Dermis microvascular lymphatic vessel endothelial cell (primary cell): ENCODE results near the gene SPSB1. TPM values are rescaled to one million over a fixed set of nuclear protein-coding genes. Genes with fewer than 3 reads are reported as not detected.

Experiments used
- DNase-seq, 2 donors: peaks; one replicate each; pipeline versions ENCODE4 v3.0.0 to v3.0.0-alpha.2; 2010; ENCODE audit warnings: low read depth in 2 of 2
- total RNA-seq: library from RNA; depleted of rRNA; stranded (reverse); fragments of >200 nt; gene quantifications from 2 replicates; pipeline ENCODE4 v1.2.1, GENCODE V29; 2014

SPSB1 gene
- total RNA-seq, 1 donor from 2014 or later, result 26.4 TPM

- DNase-seq, result peak; percentile 88 to 94
These were observed 25.1 kb downstream of the SPSB1 start for GRCh38 chr1:9317591-9318417.

GRCh38 chr1:9319208-9319788, 26.6 kb downstream of the SPSB1 start:
- no peak for DNase-seq

DNA sequence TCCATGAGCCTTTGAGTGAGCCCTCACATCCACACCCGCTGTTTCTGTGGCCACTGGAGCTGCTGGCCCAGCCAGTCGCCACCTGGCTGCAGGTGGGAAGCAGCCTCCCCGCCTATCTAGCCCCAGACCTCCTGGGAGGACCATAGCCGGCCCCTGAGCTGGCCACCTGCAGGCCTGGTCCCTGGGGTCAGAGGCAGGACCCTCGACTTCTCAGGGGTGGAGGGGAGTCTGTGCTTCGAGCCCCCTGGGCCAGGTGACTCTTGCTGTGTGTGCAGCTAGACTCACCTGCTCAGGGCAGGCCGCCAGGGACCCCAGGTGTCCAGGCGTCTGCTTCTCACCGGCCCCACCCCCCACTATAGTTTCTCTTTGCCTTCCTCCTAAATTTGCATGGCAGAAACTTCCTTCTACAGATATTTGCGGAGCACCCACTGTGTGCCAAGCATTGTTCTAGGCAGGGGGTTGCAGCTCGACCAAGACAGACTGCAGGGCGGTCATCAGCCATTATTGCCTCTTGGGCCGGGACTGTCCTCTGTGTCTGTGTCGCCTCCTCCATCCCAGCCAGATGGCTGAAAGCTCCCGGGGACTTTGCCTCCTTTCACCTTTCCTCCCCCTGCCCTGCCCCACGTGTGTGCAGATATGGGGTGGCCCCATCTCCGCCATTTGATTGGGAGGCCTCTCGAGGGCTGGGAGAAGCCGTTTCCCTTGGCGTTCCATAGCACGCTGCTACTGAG, 27.3 kb downstream of the SPSB1 start:
- no peak for DNase-seq

- DNase-seq, result no peak
These were observed 28.1 kb downstream of the SPSB1 start for GRCh38 chr1:9320520-9321479.

DNA sequence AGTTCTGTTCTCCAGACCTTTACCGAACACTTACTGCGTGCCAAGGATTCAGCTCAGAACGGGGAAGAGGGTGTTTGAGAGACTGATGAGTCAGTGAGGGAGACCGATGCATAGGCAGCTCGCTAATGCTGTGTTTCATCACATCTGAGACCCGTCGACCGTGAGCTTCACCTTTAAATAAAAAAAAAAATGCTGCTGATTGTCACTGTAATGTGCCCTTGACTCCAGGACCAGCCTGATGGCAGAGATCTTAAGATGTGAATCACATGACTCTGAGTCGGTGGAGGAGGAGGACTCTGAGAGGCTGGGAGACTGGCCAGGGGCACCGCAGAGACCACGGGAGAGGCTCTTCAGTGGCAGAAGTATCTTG, 28.8 kb downstream of the SPSB1 start:
- no peak for DNase-seq

- no peak for DNase-seq
These were observed 29.4 kb downstream of the SPSB1 start for GRCh38 chr1:9321986-9322660.

DNA sequence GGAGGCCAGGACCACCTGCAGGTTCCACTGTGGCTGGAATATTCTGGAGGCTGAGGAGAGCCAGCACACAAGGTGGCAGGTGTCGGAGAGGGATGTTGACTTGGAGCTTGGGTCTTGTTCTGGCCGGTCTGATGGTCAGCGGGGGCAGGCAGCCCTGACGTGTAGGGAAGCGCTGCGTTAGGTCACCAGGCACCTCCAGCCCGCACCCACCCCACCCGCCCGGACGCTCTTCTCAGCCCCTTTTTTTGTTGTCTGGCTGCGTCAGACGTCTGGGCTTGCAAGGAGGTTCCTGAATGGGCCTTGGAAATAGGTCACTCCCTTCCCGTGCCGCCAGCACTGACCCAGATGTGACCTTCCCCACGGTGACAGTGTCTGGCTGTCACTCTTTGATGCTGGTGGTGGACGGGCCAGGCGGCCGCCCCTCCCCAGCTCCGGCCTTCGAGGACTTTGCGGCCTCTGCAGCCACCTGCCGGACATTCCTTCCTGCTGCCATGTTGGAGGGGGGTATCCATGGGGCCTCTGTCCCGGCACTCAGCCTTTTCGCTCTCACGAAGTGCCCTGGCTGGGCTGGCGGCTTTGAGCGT, 30.1 kb downstream of the SPSB1 start:
- no peak for DNase-seq

- DNase-seq, result no peak
These were observed 31.8 kb downstream of the SPSB1 start for GRCh38 chr1:9324246-9325096.

DNA sequence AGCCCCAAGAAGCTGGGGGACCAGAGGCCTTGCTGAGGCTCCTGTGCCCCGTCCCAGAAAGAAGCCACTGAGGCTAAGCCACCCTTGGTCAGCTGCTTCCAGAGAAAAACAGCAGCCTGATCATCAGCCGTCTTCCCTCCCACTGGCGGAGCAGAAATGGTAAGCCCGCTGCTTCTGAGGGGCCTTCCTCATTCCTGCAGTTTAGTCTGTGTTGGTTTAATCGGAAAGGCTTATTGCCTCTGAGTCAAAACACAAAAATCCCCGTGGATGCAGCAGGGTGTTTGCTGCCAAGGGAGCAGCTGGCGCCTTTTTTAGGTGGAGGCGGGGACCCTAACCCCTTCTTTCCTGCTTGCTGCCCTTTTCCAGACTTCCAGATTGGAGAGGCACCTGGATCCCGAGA, 33.9 kb downstream of the SPSB1 start:
- DNase-seq, result no peak

DNA sequence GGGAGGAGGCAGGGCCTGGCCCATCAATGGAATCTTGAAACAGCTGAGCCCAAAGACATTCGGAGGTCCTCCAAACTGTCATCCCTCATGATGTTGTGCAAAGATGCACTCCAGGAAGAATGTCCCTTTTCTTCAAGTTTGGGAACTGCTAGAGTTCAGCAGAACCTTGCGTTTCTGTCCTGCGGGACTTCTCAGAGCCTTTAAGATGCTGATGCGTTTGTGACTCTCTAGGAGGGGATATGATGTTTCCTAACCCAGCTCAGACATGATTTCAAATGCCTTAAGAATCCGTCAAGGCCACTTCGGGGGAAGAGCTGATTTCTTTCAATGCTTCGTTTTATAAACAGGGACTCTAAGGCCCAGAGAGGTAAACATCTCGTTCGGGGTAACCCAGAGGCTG, 35.5 kb downstream of the SPSB1 start:
- DNase-seq, result no peak

GRCh38 chr1:9328715-9329114, 36.0 kb downstream of the SPSB1 start:
- DNase-seq, result no peak

GRCh38 chr1:9331016-9331415, 38.3 kb downstream of the SPSB1 start:
- no peak for DNase-seq

DNA sequence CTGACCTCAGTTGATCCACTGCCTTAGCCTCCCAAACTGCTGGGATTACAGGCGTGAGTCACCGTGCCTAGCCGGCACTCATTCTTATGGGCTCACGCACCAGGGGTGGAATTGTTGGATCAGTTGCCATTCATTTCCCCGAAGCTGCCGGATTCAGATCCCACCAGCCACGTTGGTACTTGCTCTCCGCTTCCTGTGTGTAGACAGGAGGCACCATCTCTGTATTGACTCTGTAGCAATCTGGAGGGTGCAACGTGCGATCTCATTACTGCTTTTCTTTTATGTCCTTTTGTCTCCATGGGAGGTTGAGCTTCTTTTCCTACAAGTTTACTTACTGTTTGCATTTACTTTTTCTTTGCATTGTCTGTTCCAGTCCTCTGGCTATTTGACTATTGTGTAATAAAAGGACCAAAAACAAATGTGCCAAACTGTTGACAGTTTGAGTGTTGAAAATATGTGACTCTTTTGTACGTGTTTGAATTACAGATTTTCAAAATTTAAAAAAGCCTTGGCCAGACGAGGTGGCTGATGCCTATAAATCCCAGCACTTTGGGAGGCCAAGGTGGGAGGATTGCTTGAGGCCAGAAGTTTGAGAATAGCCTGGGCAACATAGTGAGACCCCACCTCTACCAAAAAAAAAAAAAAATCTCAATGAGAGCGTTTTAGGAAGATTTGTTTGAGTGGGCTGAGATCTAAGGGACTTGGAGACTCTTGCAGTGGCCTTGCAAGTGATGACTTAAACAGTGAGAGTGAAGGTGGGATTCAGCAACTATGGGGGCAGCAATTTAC, 39.1 kb downstream of the SPSB1 start:
- no peak for DNase-seq

DNA sequence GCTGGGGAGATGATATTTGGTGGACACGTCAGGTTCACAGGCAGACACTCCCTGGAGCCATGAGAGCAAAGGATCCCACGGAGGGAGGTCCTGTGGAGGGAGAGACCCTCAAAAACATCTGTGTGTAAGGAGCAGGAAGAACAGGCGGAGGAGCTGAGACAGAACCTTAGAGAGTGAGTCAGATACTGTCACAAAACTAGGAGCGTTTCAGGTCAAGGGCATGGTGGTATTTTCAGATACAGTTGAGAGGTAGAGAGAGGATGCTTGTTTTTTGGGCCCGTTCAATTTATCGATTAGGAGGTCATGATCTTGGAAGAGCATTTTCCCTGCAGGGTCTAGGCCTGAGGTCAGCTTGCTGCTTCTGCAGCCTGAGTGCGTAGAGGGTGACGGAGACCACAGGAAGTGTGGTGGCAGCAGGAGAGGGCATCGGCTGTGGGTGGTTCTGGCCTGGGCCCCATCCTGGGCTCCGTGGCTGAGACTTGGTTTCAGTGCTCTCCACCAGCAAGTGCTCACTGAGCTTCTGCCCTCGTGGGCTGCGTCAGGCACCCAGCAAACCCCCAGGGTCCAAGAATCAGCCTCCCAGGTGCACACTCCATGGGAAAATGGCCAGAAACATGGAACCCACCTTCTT, 39.9 kb downstream of the SPSB1 start:
- no peak for DNase-seq

- peak; percentile 70 to 74 for DNase-seq
These were observed 45.9 kb downstream of the SPSB1 start for GRCh38 chr1:9338397-9339246.

DNA sequence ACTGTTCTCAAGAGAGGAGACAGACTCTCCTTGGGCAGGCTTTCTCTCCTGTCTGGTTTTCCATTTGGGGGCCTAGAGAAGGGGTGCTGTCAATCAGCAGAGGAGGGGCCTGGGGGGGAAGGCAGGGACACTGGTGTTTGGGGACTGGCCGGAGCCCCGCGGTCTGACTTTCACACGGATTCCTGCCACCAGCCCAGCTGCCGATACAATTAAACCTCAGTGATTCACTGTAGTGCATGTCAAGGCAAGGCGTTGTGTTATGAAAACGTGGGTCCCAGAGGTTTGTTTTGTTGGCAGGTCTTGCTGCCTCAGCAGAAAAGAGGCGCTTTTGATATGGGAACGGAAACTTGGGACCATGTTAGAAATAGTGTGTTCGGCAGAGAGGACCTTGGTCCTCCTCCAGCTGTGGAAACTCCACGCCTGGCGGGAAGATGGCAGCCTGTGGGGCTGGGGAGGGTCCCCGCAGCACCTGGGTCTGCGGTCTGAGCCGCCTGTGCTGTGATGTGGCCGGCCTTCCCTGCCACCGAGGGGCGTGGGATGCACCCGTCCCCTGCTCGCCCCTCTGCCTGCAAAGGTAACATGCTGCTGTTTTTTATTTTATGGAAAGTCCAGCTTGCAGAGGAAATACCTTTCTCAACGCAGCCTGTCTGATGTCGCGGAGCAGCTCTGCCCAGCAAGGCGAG, 47.6 kb downstream of the SPSB1 start:
- peak; percentile 52 to 75 for DNase-seq

GRCh38 chr1:9340864-9341263, 48.2 kb downstream of the SPSB1 start:
- DNase-seq, result no peak
